Activated CD8-positive, alpha-beta T cell treated with anti-CD3 and anti-CD28 coated beads for 36 hours (primary cell): ENCODE data around the gene RAD50. TPM values are rescaled to one million over a fixed set of nuclear protein-coding genes. Genes with fewer than 3 reads are reported as not detected.

Experiments used
- ATAC-seq: fragments of 200-7000 bp; cut with Tn5 transposase; one replicate; pipeline ENCODE4 v1.10.0; 2021; ENCODE audit warnings: mild to moderate bottlenecking, moderate library complexity
- CTCF ChIA-PET: fragments of 350-600 bp; sonication (Branson Sonifier 250); formaldehyde crosslinking; loops from one replicate; lab custom pipeline; 2021; ENCODE audit warnings: antibody characterized with exemption; lab: Charles Lee
- POLR2A ChIA-PET: fragments of 350-600 bp; sonication (Branson Sonifier 250); formaldehyde crosslinking; loops from one replicate; lab custom pipeline; 2021; ENCODE audit warnings: antibody characterized with exemption; lab: Charles Lee
- DNase-seq: peaks from one replicate; pipeline ENCODE4 v3.0.0-alpha.2; 2020
- H3K27ac Mint-ChIP-seq: one replicate; pipeline ENCODE4 v1.8.0; 2021; ENCODE audit warnings: mild to moderate bottlenecking, mixed read lengths
- H3K27me3 Mint-ChIP-seq: one replicate; pipeline ENCODE4 v1.8.0; 2021; ENCODE audit warnings: mixed read lengths
- H3K36me3 Mint-ChIP-seq: one replicate; pipeline ENCODE4 v1.8.0; 2021; ENCODE audit warnings: low read depth, mixed read lengths
- H3K4me1 Mint-ChIP-seq: one replicate; pipeline ENCODE4 v1.8.0; 2021; ENCODE audit warnings: low read depth, mixed read lengths
- H3K4me3 Mint-ChIP-seq: one replicate; pipeline ENCODE4 v1.8.0; 2021; ENCODE audit warnings: mild to moderate bottlenecking, moderate library complexity, mixed read lengths
- H3K9me3 Mint-ChIP-seq: one replicate; pipeline ENCODE4 v1.8.0; 2021; ENCODE audit warnings: mixed read lengths
- intact Hi-C: fragments of 100-400 bp; cut with micrococcal nuclease; formaldehyde crosslinking; loops from one replicate; pipeline ENCODE4 v1.10.0; 2022
- total RNA-seq, 2 experiments: library from RNA; stranded (reverse); gene quantifications; one replicate each; pipeline ENCODE4 v1.2.3, GENCODE V29; 2021
- TF ChIP-seq, protein P1 (sequence below): fragments of 200-600 bp; IDR thresholded peaks from one replicate; pipeline ENCODE4 v1.8.0; 2022; ENCODE audit warnings: antibody characterized with exemption, mild to moderate bottlenecking

RAD50 gene
- total RNA-seq, 2 experiments from 2014 or later: 46.4 to 48.9 TPM

DNA sequence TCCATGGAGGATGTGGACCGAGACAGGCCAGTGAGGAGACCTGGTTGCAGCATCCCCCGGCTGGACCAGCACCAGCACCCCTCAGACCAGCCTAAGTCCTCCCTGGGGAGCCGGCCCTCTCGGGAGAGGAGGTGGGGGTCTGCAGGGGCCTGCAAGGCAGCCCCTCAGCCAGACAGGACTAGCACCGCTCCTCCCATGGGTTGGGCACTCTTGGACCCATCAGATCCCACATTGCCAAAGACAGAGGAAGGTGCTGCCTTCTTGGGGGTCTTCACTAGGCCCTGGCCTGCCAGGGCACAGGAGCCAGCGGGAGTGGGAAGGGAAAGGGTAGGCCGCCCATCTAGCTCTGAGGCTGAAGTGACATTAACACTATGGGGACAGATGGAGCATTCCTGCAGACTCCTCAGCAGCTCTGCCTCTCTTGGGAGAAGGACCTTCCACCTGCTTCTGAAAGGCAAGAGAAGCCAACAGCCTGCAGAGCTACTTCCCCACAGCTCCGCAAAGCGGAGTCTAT lies 108.0 kb downstream of the RAD50 start:
- intact Hi-C loops: no loop called here
- H3K27me3 Mint-ChIP-seq: no peaks in the 10 kb centered on the region

GRCh38 chr5:132665574-132666080 lies 108.8 kb downstream of the RAD50 start:
- ATAC-seq: no peak
- Mint-ChIP-seq H3K9me3 (no peaks in the 10 kb centered on the region), H3K27ac (no peak overlapping the region), H3K4me3 (no peak overlapping the region), H3K27me3 (no peaks in the 10 kb centered on the region), H3K36me3 (no peaks in the 10 kb centered on the region), H3K4me1 (peaks cover 40% of the 10 kb centered on the region)
- intact Hi-C loops: no loop called here
- ChIA-PET CTCF (interaction anchor here (0.9 to 1.2 kb wide), 2 partner anchors 14 to 138 kb away, joined by 3 read pairs; no protein-coding TSS in a partner anchor), POLR2A (interaction anchor here (1.1 to 1.3 kb wide), 2 partner anchors 8 to 30 kb away, joined by 4 to 5 read pairs; partner anchors contain the start of gene IL4)
- TF ChIP-seq, protein P1, sequence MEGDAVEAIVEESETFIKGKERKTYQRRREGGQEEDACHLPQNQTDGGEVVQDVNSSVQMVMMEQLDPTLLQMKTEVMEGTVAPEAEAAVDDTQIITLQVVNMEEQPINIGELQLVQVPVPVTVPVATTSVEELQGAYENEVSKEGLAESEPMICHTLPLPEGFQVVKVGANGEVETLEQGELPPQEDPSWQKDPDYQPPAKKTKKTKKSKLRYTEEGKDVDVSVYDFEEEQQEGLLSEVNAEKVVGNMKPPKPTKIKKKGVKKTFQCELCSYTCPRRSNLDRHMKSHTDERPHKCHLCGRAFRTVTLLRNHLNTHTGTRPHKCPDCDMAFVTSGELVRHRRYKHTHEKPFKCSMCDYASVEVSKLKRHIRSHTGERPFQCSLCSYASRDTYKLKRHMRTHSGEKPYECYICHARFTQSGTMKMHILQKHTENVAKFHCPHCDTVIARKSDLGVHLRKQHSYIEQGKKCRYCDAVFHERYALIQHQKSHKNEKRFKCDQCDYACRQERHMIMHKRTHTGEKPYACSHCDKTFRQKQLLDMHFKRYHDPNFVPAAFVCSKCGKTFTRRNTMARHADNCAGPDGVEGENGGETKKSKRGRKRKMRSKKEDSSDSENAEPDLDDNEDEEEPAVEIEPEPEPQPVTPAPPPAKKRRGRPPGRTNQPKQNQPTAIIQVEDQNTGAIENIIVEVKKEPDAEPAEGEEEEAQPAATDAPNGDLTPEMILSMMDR: no peak
- no peak for DNase-seq

More for the DNA sequence above, 108.0 kb downstream of the RAD50 start:
- TF ChIP-seq, protein P1: no peak
- DNase-seq (no peak), ATAC-seq (no peak)
- Mint-ChIP-seq H3K4me3 (no peak overlapping the region), H3K27ac (peak overlapping the region; percentile 83), H3K36me3 (no peaks in the 10 kb centered on the region), H3K9me3 (no peaks in the 10 kb centered on the region), H3K4me1 (peaks cover 49% of the 10 kb centered on the region)
- CTCF ChIA-PET: interaction anchor here (0.9 kb wide), 1 partner anchor 15 kb away, joined by 3 read pairs; no protein-coding TSS in a partner anchor
- POLR2A ChIA-PET: interaction anchor here (1.1 to 9.9 kb wide), 2 partner anchors 9 to 22 kb away, joined by 4 to 102 read pairs; partner anchors contain the start of gene IL4

GRCh38 chr5:132666310-132667123 lies 109.7 kb downstream of the RAD50 start:
- TF ChIP-seq, protein P1: no peak
- POLR2A ChIA-PET: interaction anchor here (0.8 to 1.3 kb wide), 3 partner anchors 10 to 31 kb away, joined by 4 to 5 read pairs (median 4); no protein-coding TSS in a partner anchor
- Mint-ChIP-seq H3K36me3 (no peaks in the 10 kb centered on the region), H3K4me1 (peaks cover 31% of the 10 kb centered on the region), H3K27me3 (no peaks in the 10 kb centered on the region), H3K4me3 (no peak overlapping the region), H3K27ac (no peak overlapping the region), H3K9me3 (no peaks in the 10 kb centered on the region)
- CTCF ChIA-PET: interaction anchor here (0.7 to 1.2 kb wide), 2 partner anchors 139 to 154 kb away, joined by 3 read pairs; no protein-coding TSS in a partner anchor
- DNase-seq: no peak
- intact Hi-C loops: no loop called here
- ATAC-seq: no peak

- Mint-ChIP-seq H3K4me3 (no peak overlapping the region), H3K9me3 (no peaks in the 10 kb centered on the region), H3K27me3 (no peaks in the 10 kb centered on the region), H3K27ac (no peak overlapping the region), H3K36me3 (no peaks in the 10 kb centered on the region), H3K4me1 (peaks cover 23% of the 10 kb centered on the region)
- TF ChIP-seq, protein P1: no peak
- ChIA-PET CTCF (interaction anchor here (0.7 kb wide), 1 partner anchor 153 kb away, joined by 3 read pairs; no protein-coding TSS in a partner anchor), POLR2A (interaction anchor here (0.8 to 1.3 kb wide), 3 partner anchors 10 to 32 kb away, joined by 4 to 5 read pairs (median 4); no protein-coding TSS in a partner anchor)
- no peak for ATAC-seq
- no peak for DNase-seq
- intact Hi-C loops: no loop called here
These were observed 110.5 kb downstream of the RAD50 start for GRCh38 chr5:132667309-132667708.
